ENCODE measurements around the gene DTD2.

- TF ChIP-seq CTCF (conservative IDR thresholded peaks at IDR 0.05; ENCODE audit: low read length), result no peak
- TF ChIP-seq EZH2phosphoT487 (IDR thresholded peaks at IDR 0.05; ENCODE audit: borderline replicate concordance), result no peak
Measured at GRCh38 chr14:31400031-31400638, 57.2 kb downstream of the DTD2 start.

All from Loucy (cell line).